Urinary bladder (tissue), 4 donors: ENCODE results near the gene HTT-AS. TPM values are rescaled to one million over a fixed set of nuclear protein-coding genes. Genes with fewer than 3 reads are reported as not detected.

Experiments used
- DNase-seq: peaks from one replicate; pipeline ENCODE4 v3.0.0-alpha.2; 2015; ENCODE audit errors: extremely low spot score
- H3K27ac ChIP-seq: one replicate; pipeline ENCODE4 v1.5.1; 2013; ENCODE audit warnings: low read depth, mild to moderate bottlenecking, moderate library complexity
- H3K36me3 ChIP-seq: one replicate; pipeline ENCODE4 v1.6.1; 2013; ENCODE audit warnings: mild to moderate bottlenecking, moderate library complexity; ENCODE audit not compliant: insufficient read depth
- H3K4me1 ChIP-seq: one replicate; pipeline ENCODE4 v1.6.1; 2013; ENCODE audit warnings: mild to moderate bottlenecking, moderate library complexity; ENCODE audit not compliant: insufficient read depth
- H3K4me3 ChIP-seq: one replicate; pipeline ENCODE4 v1.5.1; 2013; ENCODE audit warnings: low read depth, low read length
- WGBS: extraction: QIAGEN DNeasy Blood & Tissue Kit; methylation state at CpG from one replicate; pipeline ENCODE4 v1.1.7; 2013; 5-methylcytosine and 5-hydroxymethylcytosine counted together
- polyA plus RNA-seq: library from polyadenylated mRNA; stranded (reverse); fragments of 200-250 nt; gene quantifications from one replicate; pipeline ENCODE4 v1.2.3, GENCODE V29; 2013
- small RNA-seq: library from RNA; depleted of rRNA; stranded (forward); fragments of <200 nt; gene quantifications from one replicate; pipeline ENCODE3, GENCODE V24; 2014
- total RNA-seq: library from RNA; depleted of rRNA; stranded (reverse); fragments of >200 nt; gene quantifications from one replicate; pipeline ENCODE4 v1.2.3, GENCODE V29; 2014
- donor health status: healthy with polysubstance abuse.
- donor health status: healthy.

The HTT-AS gene
- total and polyA plus RNA-seq, 2 donors, result not detected

DNA sequence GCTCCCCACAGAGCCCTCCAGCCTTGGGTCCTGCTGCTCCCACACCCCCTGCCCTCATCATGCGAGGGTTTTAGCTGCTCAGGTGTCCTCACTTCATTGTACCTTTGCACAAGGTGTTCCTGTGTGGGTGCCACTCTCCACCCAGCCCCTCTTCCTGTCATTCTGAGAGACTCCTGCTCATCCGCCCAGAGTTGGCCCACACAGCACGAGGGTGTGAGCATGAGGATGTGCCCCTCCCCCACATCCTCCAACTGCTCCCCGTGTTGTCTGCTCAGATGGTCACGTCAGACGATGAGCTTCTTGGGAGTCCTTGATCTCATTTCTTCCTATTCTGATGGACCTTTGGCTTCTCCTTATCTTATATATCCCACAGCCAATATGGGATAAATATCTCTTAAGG lies 53.2 kb downstream of the HTT-AS start:
- no peak overlapping the region for H3K27ac ChIP-seq
- 66% methylated on average over 6 of the region's 6 CpGs for WGBS
- H3K36me3 ChIP-seq, result no peaks in the 10 kb centered on the region
- H3K4me1 ChIP-seq, result no peaks in the 10 kb centered on the region
- no peak overlapping the region for H3K4me3 ChIP-seq
- no peak for DNase-seq

- H3K4me3 ChIP-seq, result no peak overlapping the region
- no peaks in the 10 kb centered on the region for H3K4me1 ChIP-seq
- H3K36me3 ChIP-seq, result no peaks in the 10 kb centered on the region
- H3K27ac ChIP-seq, result no peak overlapping the region
- 86% methylated on average over 13 of the region's 13 CpGs for WGBS
- DNase-seq, result no peak
Observed at GRCh38 chr4:3019145-3019846, 55.0 kb downstream of the HTT-AS start.

GRCh38 chr4:3017504-3017903 lies 56.8 kb downstream of the HTT-AS start:
- WGBS, result 75% methylated on average over 4 of the region's 4 CpGs
- H3K4me1 ChIP-seq, result no peaks in the 10 kb centered on the region

DNA sequence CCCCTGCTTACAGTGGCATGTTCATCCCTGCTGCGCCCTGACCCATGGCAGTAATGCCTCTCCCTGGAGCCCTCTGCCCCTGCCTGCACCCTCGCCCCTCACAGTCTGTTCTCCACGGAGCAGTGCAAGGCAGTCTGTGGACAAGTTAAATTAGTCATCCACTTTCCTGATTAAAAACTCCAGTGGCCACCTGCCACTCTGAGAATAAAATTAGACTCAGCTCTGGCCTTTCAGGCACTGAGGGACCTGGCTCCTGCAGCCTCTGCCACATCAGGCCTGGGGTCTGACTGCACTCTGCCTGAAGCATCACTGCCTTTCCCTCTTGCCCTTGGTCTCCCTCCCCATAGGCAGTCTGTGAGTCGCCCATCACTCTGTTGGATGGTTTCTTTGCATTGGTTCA lies 57.4 kb downstream of the HTT-AS start:
- no peak overlapping the region for H3K27ac ChIP-seq
- no peaks in the 10 kb centered on the region for H3K4me1 ChIP-seq
- WGBS, result 89% methylated on average over 4 of the region's 4 CpGs
- no peak overlapping the region for H3K4me3 ChIP-seq
- no peaks in the 10 kb centered on the region for H3K36me3 ChIP-seq
- no peak for DNase-seq

More at GRCh38 chr4:3017504-3017903, 56.8 kb downstream of the HTT-AS start:
- no peak overlapping the region for H3K27ac ChIP-seq
- H3K4me3 ChIP-seq, result no peak overlapping the region
- no peaks in the 10 kb centered on the region for H3K36me3 ChIP-seq
- no peak for DNase-seq

GRCh38 chr4:3013839-3014350 lies 60.4 kb downstream of the HTT-AS start:
- Histone ChIP-seq H3K4me1 (no peaks in the 10 kb centered on the region), H3K36me3 (no peaks in the 10 kb centered on the region), H3K4me3 (no peak overlapping the region), H3K27ac (no peak overlapping the region)
- no peak for DNase-seq
- 79% methylated on average over 8 of the region's 8 CpGs for WGBS

Small RNA genes lying within 50 kb of the gene (small RNA-seq; reads per million reads assigned to genes)
- gene RF02134, result not detected
- not detected for gene RF02135
- gene RNU6-204P, result not detected

Other genes with a start within 250 kb of the HTT-AS start
- 224 TPM for gene ADD1, start 230.7 kb downstream of the HTT-AS start, total RNA-seq
- 277 TPM for gene ADD1, start 230.7 kb downstream of the HTT-AS start, polyA plus RNA-seq
- 11.3 TPM for gene NOP14, start 111.1 kb downstream of the HTT-AS start, total RNA-seq
- 17.0 TPM for gene NOP14, start 111.1 kb downstream of the HTT-AS start, polyA plus RNA-seq
- 9.9 TPM for gene GRK4, start 111.0 kb downstream of the HTT-AS start, total RNA-seq
- 3.1 TPM for gene GRK4, start 111.0 kb downstream of the HTT-AS start, polyA plus RNA-seq
- gene HTT, start 143 bp upstream of the HTT-AS start, total RNA-seq, result 80.4 TPM
- 14.7 TPM for gene HTT, start 143 bp upstream of the HTT-AS start, polyA plus RNA-seq
- 0.85 TPM for gene MSANTD1, start 174.6 kb upstream of the HTT-AS start, total RNA-seq
- gene MSANTD1, start 174.6 kb upstream of the HTT-AS start, polyA plus RNA-seq, result 0.24 TPM
- 51.6 TPM for gene RGS12, start 218.5 kb upstream of the HTT-AS start, total RNA-seq
- gene RGS12, start 218.5 kb upstream of the HTT-AS start, polyA plus RNA-seq, result 28.4 TPM